PFSK-1 (cell line): ENCODE measurements around the gene INPP4B.

ENCODE experiments used
- POLR2AphosphoS5 ChIP-seq: IDR thresholded peaks from 2 replicates; pipeline ENCODE4 v1.6.1; 2012; ENCODE audit warnings: low read depth, mild to moderate bottlenecking, control low read depth, low read length, moderate library complexity
- REST ChIP-seq, 2 experiments: IDR thresholded peaks; 2 replicates each; pipeline versions ENCODE4 v1.6.1 to v1.8.0; 2011 to 2012; ENCODE audit warnings: low read depth in 2 of 2, low read length in 2 of 2, control low read depth in 1 of 2, inconsistent platforms in 1 of 2, mild to moderate bottlenecking in 1 of 2, moderate library complexity in 1 of 2; ENCODE audit not compliant: insufficient read depth in 1 of 2
- SIN3A ChIP-seq: IDR thresholded peaks from 2 replicates; pipeline ENCODE4 v1.6.1; 2012; ENCODE audit warnings: mild to moderate bottlenecking, low read length, moderate library complexity, borderline replicate concordance; ENCODE audit not compliant: insufficient read depth

GRCh38 chr4:142282870-142283431, 563.1 kb downstream of the INPP4B start:
- TF ChIP-seq POLR2AphosphoS5 (no peak), SIN3A (no peak), REST (IDR thresholded peaks at IDR 0.05; ENCODE audit: insufficient read depth in 1 of 2, low read depth in 2 of 2, low read length in 2 of 2) (no peak)
